Neuronal stem cell (in vitro differentiated cells): ENCODE results near the gene OCIAD1.
"Not testable (repeated sequence)": the region's sequence is repeated elsewhere in the genome, so short reads cannot be mapped to it uniquely, and the experiment has no call there.

Source experiments
- DNase-seq: peaks from one replicate; pipeline ENCODE4 v3.0.0-alpha.2; 2013; ENCODE audit warnings: low spot score
- H2AFZ ChIP-seq: one replicate; pipeline ENCODE4 v1.6.1; 2013; ENCODE audit warnings: mild to moderate bottlenecking, low read length, inconsistent platforms
- H2AK5ac ChIP-seq: 2 replicates; pipeline ENCODE4 v1.6.1; 2013; ENCODE audit warnings: low read depth, mild to moderate bottlenecking, inconsistent platforms, low read length, moderate library complexity, mixed read lengths
- H2BK120ac ChIP-seq: 2 replicates; pipeline ENCODE4 v1.6.1; 2013; ENCODE audit warnings: low read depth, mild to moderate bottlenecking, inconsistent platforms, low read length, moderate library complexity, mixed read lengths
- H2BK12ac ChIP-seq: one replicate; pipeline ENCODE4 v1.6.1; 2013; ENCODE audit warnings: low read length, inconsistent platforms
- H2BK15ac ChIP-seq: 2 replicates; pipeline ENCODE4 v1.6.1; 2013; ENCODE audit warnings: mild to moderate bottlenecking, low read length, inconsistent platforms, mixed read lengths
- H2BK5ac ChIP-seq: one replicate; pipeline ENCODE4 v1.6.1; 2013; ENCODE audit warnings: inconsistent platforms, mild to moderate bottlenecking, low read length, moderate library complexity
- H3K14ac ChIP-seq: one replicate; pipeline ENCODE4 v1.6.1; 2013; ENCODE audit warnings: low read length, inconsistent platforms
- H3K18ac ChIP-seq: 2 replicates; pipeline ENCODE4 v1.6.1; 2013; ENCODE audit warnings: low read length, inconsistent platforms
- H3K23ac ChIP-seq: 2 replicates; pipeline ENCODE4 v1.6.1; 2013; ENCODE audit warnings: low read depth, mild to moderate bottlenecking, mixed read lengths, low read length, inconsistent platforms; ENCODE audit not compliant: poor library complexity
- H3K27ac ChIP-seq: replicated peaks from 3 replicates; pipeline ENCODE4 v1.5.1; 2013; ENCODE audit warnings: low read length, inconsistent platforms
- H3K27me3 ChIP-seq, 3 experiments: 2 replicates each; pipeline ENCODE4 v1.6.1; 2013; ENCODE audit warnings: low read length in 3 of 3, mild to moderate bottlenecking in 2 of 3, inconsistent platforms in 1 of 3, low read depth in 1 of 3, mixed read lengths in 1 of 3, moderate library complexity in 1 of 3; ENCODE audit not compliant: control insufficient read depth in 3 of 3, insufficient read depth in 3 of 3
- H3K36me3 ChIP-seq, 2 donors: replicated peaks in 1 of 2; 2 replicates each; pipeline ENCODE4 v1.6.1; 2013; ENCODE audit warnings: low read length in 2 of 2; ENCODE audit not compliant: control insufficient read depth in 2 of 2, insufficient read depth in 2 of 2
- H3K4ac ChIP-seq: 2 replicates; pipeline ENCODE4 v1.6.1; 2013; ENCODE audit warnings: inconsistent platforms, mild to moderate bottlenecking, low read length, moderate library complexity
- H3K4me1 ChIP-seq, 2 donors: 1 replicate in 1 of 2; 2 replicates in 1 of 2; pipeline ENCODE4 v1.6.1; 2013; ENCODE audit warnings: low read length in 2 of 2, low read depth in 1 of 2; ENCODE audit not compliant: control insufficient read depth in 2 of 2, insufficient read depth in 1 of 2
- H3K4me2 ChIP-seq: one replicate; pipeline ENCODE4 v1.6.1; 2013; ENCODE audit warnings: mild to moderate bottlenecking, low read length, inconsistent platforms; ENCODE audit not compliant: insufficient read depth, poor library complexity, severe bottlenecking
- H3K4me3 ChIP-seq, 2 donors: 2 replicates each; pipeline ENCODE4 v1.5.1; 2013; ENCODE audit warnings: low read length in 2 of 2, mild to moderate bottlenecking in 2 of 2, inconsistent platforms in 1 of 2, moderate library complexity in 1 of 2
- H3K79me1 ChIP-seq: one replicate; pipeline ENCODE4 v1.6.1; 2013; ENCODE audit warnings: low read depth, mild to moderate bottlenecking, inconsistent platforms, low read length, moderate library complexity
- H3K9ac ChIP-seq: one replicate; pipeline ENCODE4 v1.6.1; 2013; ENCODE audit warnings: mild to moderate bottlenecking, low read depth, low read length, inconsistent platforms; ENCODE audit not compliant: poor library complexity
- H3K9me3 ChIP-seq, 2 donors: replicated peaks in 1 of 2; 2 replicates each; pipeline versions ENCODE3 to v1.6.1; 2013; ENCODE audit warnings: low read length in 2 of 2, mild to moderate bottlenecking in 2 of 2, inconsistent platforms in 1 of 2, low read depth in 1 of 2, mixed read lengths in 1 of 2, moderate library complexity in 1 of 2; ENCODE audit not compliant: control insufficient read depth in 2 of 2, insufficient read depth in 1 of 2
- H4K8ac ChIP-seq: one replicate; pipeline ENCODE4 v1.6.1; 2013; ENCODE audit warnings: low read depth, mild to moderate bottlenecking, inconsistent platforms, low read length, moderate library complexity
- H4K91ac ChIP-seq: one replicate; pipeline ENCODE4 v1.6.1; 2013; ENCODE audit warnings: low read length, low read depth, mild to moderate bottlenecking, inconsistent platforms; ENCODE audit not compliant: poor library complexity
- WGBS, 2 donors: extraction: QIAGEN DNeasy Blood & Tissue Kit; methylation state at CpG; one replicate each; pipeline ENCODE4 v1.1.7; 2013; ENCODE audit warnings: missing lambda C conversion rate in 2 of 2, mixed read lengths in 1 of 2; ENCODE audit not compliant: insufficient read length in 2 of 2, insufficient replicate concordance in 1 of 2; ENCODE audit errors: extremely low coverage in 2 of 2; 5-methylcytosine and 5-hydroxymethylcytosine counted together

The OCIAD1 gene

DNA sequence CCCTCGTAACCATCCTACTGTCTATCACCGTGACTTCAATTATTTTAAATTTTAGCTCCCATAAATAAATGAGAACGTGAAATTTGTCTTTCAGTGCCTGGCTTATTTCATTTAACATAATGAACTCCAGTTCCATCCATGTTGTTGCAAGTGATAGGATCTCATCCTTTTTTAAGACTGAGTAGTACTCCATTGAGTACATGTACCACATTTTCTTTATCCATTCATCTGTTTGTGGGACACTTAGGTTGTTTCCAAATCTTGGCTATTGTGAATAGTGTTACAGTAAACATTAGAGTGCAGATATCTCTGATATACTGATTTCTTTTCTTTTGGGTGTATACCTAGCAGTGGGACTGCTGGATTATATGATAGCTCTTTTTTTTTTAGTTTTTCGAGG, 32.8 kb downstream of the OCIAD1 start:
- DNase-seq, result no peak
- no peaks in the 10 kb centered on the region for H3K79me1 ChIP-seq
- no peak overlapping the region for H3K23ac ChIP-seq
- no peak overlapping the region for H2BK15ac ChIP-seq
- H2AK5ac ChIP-seq, result no peak overlapping the region
- no peak overlapping the region for H2BK5ac ChIP-seq
- no peak overlapping the region for H3K4me3 ChIP-seq
- no peak overlapping the region for H4K91ac ChIP-seq
- no CpG with 5 or more reads among the region's 4 CpGs for whole genome bisulfite sequencing, 2 donors
- H3K36me3 ChIP-seq, result peaks cover 0 to 36% of the 10 kb centered on the region in 2 donors
- H3K9me3 ChIP-seq, result no peaks in the 10 kb centered on the region
- no peak overlapping the region for H2AFZ ChIP-seq
- H3K4me1 ChIP-seq, result no peaks in the 10 kb centered on the region
- H3K18ac ChIP-seq, result no peak overlapping the region
- H3K4me2 ChIP-seq, result no peak overlapping the region
- H2BK12ac ChIP-seq, result no peak overlapping the region
- H2BK120ac ChIP-seq, result no peak overlapping the region
- H3K27me3 ChIP-seq, result no peaks in the 10 kb centered on the region
- H3K14ac ChIP-seq, result no peak overlapping the region
- no peak overlapping the region for H3K9ac ChIP-seq
- no peak overlapping the region for H3K27ac ChIP-seq
- no peak overlapping the region for H3K4ac ChIP-seq
- H4K8ac ChIP-seq, result no peak overlapping the region

DNA sequence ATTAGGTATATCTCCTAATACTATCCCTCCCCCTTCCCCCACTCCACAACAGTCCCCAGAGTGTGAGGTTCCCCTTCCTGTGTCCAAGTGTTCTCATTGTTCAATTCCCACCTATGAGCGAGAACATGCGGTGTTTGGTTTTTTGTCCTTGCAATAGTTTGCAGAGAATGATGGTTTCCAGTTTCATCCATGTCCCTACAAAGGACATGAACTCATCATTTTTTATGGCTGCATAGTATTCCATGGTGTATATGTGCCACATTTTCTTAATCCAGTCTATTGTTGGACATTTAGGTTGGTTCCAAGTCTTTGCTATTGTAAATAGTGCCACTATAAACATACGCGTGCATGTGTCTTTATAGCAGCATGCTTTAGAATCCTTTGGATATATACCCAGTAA, 33.8 kb downstream of the OCIAD1 start:
- H3K27me3 ChIP-seq, H3K23ac ChIP-seq, H3K4me2 ChIP-seq, H2BK15ac ChIP-seq, H3K27ac ChIP-seq, H2AFZ ChIP-seq, H3K9me3 ChIP-seq, H2BK5ac ChIP-seq, H4K91ac ChIP-seq, H4K8ac ChIP-seq, H3K79me1 ChIP-seq, H3K14ac ChIP-seq, H3K4me3 ChIP-seq, DNase-seq, H3K4me1 ChIP-seq, H2BK120ac ChIP-seq, H2BK12ac ChIP-seq, H3K18ac ChIP-seq, H3K4ac ChIP-seq, H3K9ac ChIP-seq, H2AK5ac ChIP-seq: not testable (repeated sequence)
- H3K36me3 ChIP-seq, result peaks cover 0 to 26% of the 10 kb centered on the region in 2 donors
- WGBS, 2 donors, result no CpG with 5 or more reads among the region's 4 CpGs

DNA sequence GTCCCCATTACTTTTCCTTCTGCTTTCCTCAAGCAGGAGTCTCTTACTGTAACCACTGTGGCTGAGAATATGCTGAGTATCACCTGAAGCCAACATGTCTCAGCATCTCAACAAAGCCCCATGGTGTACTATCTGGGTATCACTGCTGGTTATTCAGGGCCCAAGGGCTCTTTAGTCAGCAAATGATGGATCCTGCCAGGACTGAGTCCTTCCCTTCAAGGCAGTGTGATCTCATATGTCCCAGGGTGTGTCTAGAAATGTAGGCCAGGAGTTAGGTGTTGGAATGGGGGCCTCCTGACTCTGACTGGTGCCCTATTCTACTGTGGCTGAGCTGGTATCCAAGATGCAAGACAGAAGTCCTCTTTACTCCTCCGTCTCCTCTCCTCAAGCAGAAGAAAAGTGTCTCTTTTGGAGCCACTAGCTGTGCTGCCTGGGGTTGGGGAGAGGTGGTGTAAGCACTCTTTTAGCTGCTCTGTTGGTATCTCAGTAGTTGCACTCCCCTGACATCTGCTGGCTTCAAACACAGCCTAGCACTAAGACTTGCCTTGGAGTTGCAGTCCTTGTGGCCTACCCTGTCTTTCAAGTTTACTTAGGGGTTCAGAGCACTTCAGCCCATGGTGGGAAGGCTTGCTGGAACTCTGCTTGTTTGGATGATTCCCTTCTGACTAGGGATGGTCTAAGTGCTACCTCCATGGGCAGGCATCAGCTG, 47.1 kb downstream of the OCIAD1 start:
- Histone ChIP-seq H3K27me3 (no peaks in the 10 kb centered on the region), H3K36me3 (no peaks in the 10 kb centered on the region), H2BK120ac (no peak overlapping the region), H3K4me2 (no peak overlapping the region), H2BK12ac (no peak overlapping the region), H2BK5ac (no peak overlapping the region), H3K9ac (no peak overlapping the region), H4K91ac (no peak overlapping the region), H3K79me1 (no peaks in the 10 kb centered on the region), H3K27ac (no peak overlapping the region), H4K8ac (no peak overlapping the region), H3K4me3 (no peak overlapping the region), H2AFZ (no peak overlapping the region), H2BK15ac (no peak overlapping the region), H3K9me3 (no peaks in the 10 kb centered on the region), H3K4ac (no peak overlapping the region), H3K14ac (no peak overlapping the region), H3K4me1 (no peaks in the 10 kb centered on the region), H3K18ac (no peak overlapping the region), H2AK5ac (no peak overlapping the region), H3K23ac (no peak overlapping the region)
- DNase-seq, result no peak
- no CpG with 5 or more reads among the region's 1 CpG for WGBS, 2 donors

DNA sequence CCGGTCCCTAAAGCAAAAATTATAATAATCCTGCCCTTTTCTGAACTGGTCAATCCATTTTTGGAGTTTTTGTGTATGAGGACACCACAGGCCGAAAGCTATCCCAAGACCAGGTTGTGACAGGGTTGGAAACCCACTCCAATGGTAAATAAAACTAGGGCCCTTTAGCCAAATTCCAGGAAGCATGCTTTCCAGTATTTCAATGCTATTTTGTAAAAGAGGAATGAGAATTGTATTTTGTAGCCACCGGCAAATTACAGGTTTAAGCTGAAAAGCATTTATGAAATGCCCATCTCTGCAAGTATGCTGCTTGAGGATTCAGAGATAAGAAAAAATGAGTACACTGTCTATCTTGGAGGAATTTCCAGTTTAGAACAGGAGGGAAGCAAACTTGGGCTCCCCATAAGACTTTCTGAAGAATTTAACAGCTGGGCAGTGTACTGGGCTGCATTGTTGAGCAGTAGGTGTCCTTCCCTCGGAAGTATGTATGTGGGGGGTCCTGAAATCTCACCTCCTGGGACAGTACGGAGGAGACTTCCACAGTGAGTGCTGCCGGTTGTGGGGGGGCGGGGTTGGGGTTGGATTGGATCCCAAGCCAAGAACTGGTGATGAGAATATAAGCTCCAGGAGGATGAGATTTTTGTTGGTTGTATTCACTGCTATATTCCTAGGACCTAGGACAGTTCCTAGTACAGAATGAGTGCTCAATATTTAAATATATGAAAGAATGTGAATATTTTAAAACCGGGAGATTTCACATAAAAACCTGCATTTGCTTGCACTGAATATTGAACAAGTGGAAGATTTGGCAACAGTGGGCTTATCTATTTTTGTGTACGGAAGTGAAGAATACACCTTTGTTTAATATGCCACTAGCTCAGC, 48.9 kb downstream of the OCIAD1 start:
- Histone ChIP-seq H3K23ac (no peak overlapping the region), H3K27ac (no peak overlapping the region), H3K4me3 (no peak overlapping the region), H2BK15ac (no peak overlapping the region), H3K36me3 (no peaks in the 10 kb centered on the region), H2BK5ac (no peak overlapping the region), H3K4ac (no peak overlapping the region), H3K9ac (no peak overlapping the region), H3K4me2 (no peak overlapping the region), H4K91ac (no peak overlapping the region), H3K14ac (no peak overlapping the region), H4K8ac (no peak overlapping the region), H3K79me1 (no peaks in the 10 kb centered on the region), H2AK5ac (no peak overlapping the region), H3K9me3 (no peaks in the 10 kb centered on the region), H2BK12ac (no peak overlapping the region), H3K18ac (no peak overlapping the region), H3K27me3 (no peaks in the 10 kb centered on the region), H2AFZ (no peak overlapping the region), H2BK120ac (no peak overlapping the region), H3K4me1 (no peaks in the 10 kb centered on the region)
- no CpG with 5 or more reads among the region's 9 CpGs for WGBS, 2 donors
- no peak for DNase-seq
